Progenitor cell of endocrine pancreas (in vitro differentiated cells): ENCODE results near the gene EMC10. TPM values are rescaled to one million over a fixed set of nuclear protein-coding genes. Genes with fewer than 3 reads are reported as not detected.

Experiments
- DNase-seq: peaks from one replicate; pipeline ENCODE4 v3.0.0; 2021; ENCODE audit warnings: low spot score; ENCODE audit not compliant: unreplicated experiment
- H3K27ac Mint-ChIP-seq: 2 replicates; pipeline ENCODE4 v1.8.0; 2021; ENCODE audit warnings: mild to moderate bottlenecking, moderate library complexity, mixed read lengths
- H3K27me3 Mint-ChIP-seq: 2 replicates; pipeline ENCODE4 v1.8.0; 2021; ENCODE audit warnings: mixed read lengths
- H3K36me3 Mint-ChIP-seq: 2 replicates; pipeline ENCODE4 v1.8.0; 2022; ENCODE audit warnings: mixed read lengths; ENCODE audit not compliant: insufficient read depth
- H3K4me1 Mint-ChIP-seq: 2 replicates; pipeline ENCODE4 v1.8.0; 2021; ENCODE audit warnings: low read depth, mixed read lengths
- H3K4me3 Mint-ChIP-seq: 2 replicates; pipeline ENCODE4 v1.8.0; 2021; ENCODE audit warnings: low read depth, mild to moderate bottlenecking, moderate library complexity, mixed read lengths
- H3K9me3 Mint-ChIP-seq: 2 replicates; pipeline ENCODE4 v1.8.0; 2021; ENCODE audit warnings: low read depth, mixed read lengths
- CTCF ChIP-seq: fragments of 200-600 bp; sonication (generic); IDR thresholded peaks from one replicate; pipeline ENCODE4 v1.5.0; 2021; ENCODE audit warnings: antibody characterized with exemption, mild to moderate bottlenecking; ENCODE audit not compliant: unreplicated experiment
- total RNA-seq: library from RNA; stranded (reverse); gene quantifications from 2 replicates; pipeline ENCODE4 v1.2.1, GENCODE V29; 2021

Gene EMC10
- total RNA-seq, 1 donor from 2014 or later = 181 TPM

- Mint-ChIP-seq H3K9me3 (no peaks in the 10 kb centered on the region), H3K4me1 (peaks cover 6% of the 10 kb centered on the region), H3K27ac (no peak overlapping the region), H3K4me3 (no peak overlapping the region), H3K36me3 (no peaks in the 10 kb centered on the region), H3K27me3 (no peaks in the 10 kb centered on the region)
- TF ChIP-seq CTCF = no peak
- DNase-seq = no peak
Measured at GRCh38 chr19:50512112-50512998, 36.0 kb downstream of the EMC10 start.

- Mint-ChIP-seq H3K9me3 (no peaks in the 10 kb centered on the region), H3K4me1 (peaks cover 6% of the 10 kb centered on the region), H3K27me3 (no peaks in the 10 kb centered on the region), H3K36me3 (no peaks in the 10 kb centered on the region), H3K27ac (peak overlapping the region; percentile 41), H3K4me3 (peak overlapping the region; percentile 38)
- TF ChIP-seq CTCF = no peak
- no peak for DNase-seq
Measured at GRCh38 chr19:50512999-50513745, 36.9 kb downstream of the EMC10 start.

GRCh38 chr19:50513746-50514345 is 37.5 kb downstream of the EMC10 start, which contains the start of gene ASPDH:
Gene ASPDH (minus strand): TSS chr19:50513913. CDS start chr19:50513823, 90 bp downstream.
- Mint-ChIP-seq H3K4me1 (peaks cover 6% of the 10 kb centered on the region), H3K27me3 (no peaks in the 10 kb centered on the region), H3K36me3 (no peaks in the 10 kb centered on the region), H3K27ac (peak within 1 kb of the TSS; percentile 41), H3K9me3 (no peaks in the 10 kb centered on the region), H3K4me3 (peak within 1 kb of the TSS; percentile 38)
- DNase-seq = no peak
- TF ChIP-seq CTCF = no peak

GRCh38 chr19:50514346-50515167 is 38.2 kb downstream of the EMC10 start:
- TF ChIP-seq CTCF = no peak
- Mint-ChIP-seq H3K9me3 (no peaks in the 10 kb centered on the region), H3K27me3 (no peaks in the 10 kb centered on the region), H3K4me1 (peaks cover 6% of the 10 kb centered on the region), H3K27ac (no peak overlapping the region), H3K4me3 (no peak overlapping the region), H3K36me3 (no peaks in the 10 kb centered on the region)
- no peak for DNase-seq
